BLaER1 (cell line): Measurements from ENCODE around the gene HECTD4.
"Not testable (repeated sequence)": the region's sequence is repeated elsewhere in the genome, so short reads cannot be mapped to it uniquely, and the experiment has no call there.

Source experiments
- H3K27ac ChIP-seq: shearing (Covaris generic); formaldehyde crosslinking; 2 replicates; pipeline ENCODE4 v1.8.1; 2022
- H3K27me3 ChIP-seq: shearing (Covaris generic); formaldehyde crosslinking; 2 replicates; pipeline ENCODE4 v1.8.1; 2022
- H3K36me3 ChIP-seq: shearing (Covaris generic); formaldehyde crosslinking; 2 replicates; pipeline ENCODE4 v1.8.1; 2022
- H3K4me1 ChIP-seq: shearing (Covaris generic); formaldehyde crosslinking; 2 replicates; pipeline ENCODE4 v1.8.1; 2022
- H3K4me2 ChIP-seq: shearing (Covaris generic); formaldehyde crosslinking; 2 replicates; pipeline ENCODE4 v1.8.1; 2022
- H3K4me3 ChIP-seq: shearing (Covaris generic); formaldehyde crosslinking; 2 replicates; pipeline ENCODE4 v1.8.1; 2022
- H3K9ac ChIP-seq: shearing (Covaris generic); formaldehyde crosslinking; 2 replicates; pipeline ENCODE4 v1.8.1; 2022
- H3K9me3 ChIP-seq: shearing (Covaris generic); formaldehyde crosslinking; 2 replicates; pipeline ENCODE4 v1.8.1; 2022
- H4K20me1 ChIP-seq: shearing (Covaris generic); formaldehyde crosslinking; 2 replicates; pipeline ENCODE4 v1.8.1; 2022
- Cebpa-rat ChIP-seq: shearing (Covaris generic); IDR thresholded peaks from 2 replicates; pipeline ENCODE4 v1.8.1; 2022

Gene HECTD4

GRCh38 chr12:112357214-112357613 is 25.0 kb downstream of the HECTD4 start:
- no peak for TF ChIP-seq Cebpa-rat
- Histone ChIP-seq H3K27me3 (no peaks in the 10 kb centered on the region), H3K9me3 (no peaks in the 10 kb centered on the region), H3K4me1 (peaks cover 17% of the 10 kb centered on the region; the same call in 1 of the 2 replicates), H4K20me1 (peaks cover 100% of the 10 kb centered on the region), H3K36me3 (peaks cover 3% of the 10 kb centered on the region; the same call in 1 of the 2 replicates), H3K4me3 (no peak overlapping the region), H3K9ac (no peak overlapping the region), H3K27ac (no peak overlapping the region), H3K4me2 (no peak overlapping the region)

GRCh38 chr12:112354399-112354798 is 27.8 kb downstream of the HECTD4 start:
- TF ChIP-seq Cebpa-rat, result peak; percentile 39; the same call in 1 of the 2 replicates
- no peak overlapping the region for H3K4me3 ChIP-seq
- peaks cover 17% of the 10 kb centered on the region; the same call in 1 of the 2 replicates for H3K4me1 ChIP-seq
- no peak overlapping the region for H3K27ac ChIP-seq
- H3K9me3 ChIP-seq, result no peaks in the 10 kb centered on the region
- H3K4me2 ChIP-seq, result peak overlapping the region; percentile 1; the same call in 1 of the 2 replicates
- H4K20me1 ChIP-seq, result peaks cover 100% of the 10 kb centered on the region
- H3K36me3 ChIP-seq, result 0 out of 2 replicates have a peak, but pooled peaks cover 3% of the 10 kb centered on the region
- no peak overlapping the region for H3K9ac ChIP-seq
- H3K27me3 ChIP-seq, result no peaks in the 10 kb centered on the region

GRCh38 chr12:112353393-112353792 is 28.8 kb downstream of the HECTD4 start:
- Histone ChIP-seq H3K4me1 (peaks cover 17% of the 10 kb centered on the region; the same call in 1 of the 2 replicates), H3K27ac (no peak overlapping the region), H3K4me2 (peak overlapping the region; percentile 1)

GRCh38 chr12:112352921-112353320 is 29.3 kb downstream of the HECTD4 start:
- Histone ChIP-seq H3K36me3 (0 out of 2 replicates have a peak, but pooled peaks cover 3% of the 10 kb centered on the region), H3K27me3 (no peaks in the 10 kb centered on the region), H3K9me3 (no peaks in the 10 kb centered on the region), H3K9ac (no peak overlapping the region), H4K20me1 (peaks cover 100% of the 10 kb centered on the region), H3K27ac (no peak overlapping the region), H3K4me2 (no peak overlapping the region), H3K4me1 (peaks cover 17% of the 10 kb centered on the region; the same call in 1 of the 2 replicates), H3K4me3 (no peak overlapping the region)
- no peak for TF ChIP-seq Cebpa-rat

More at GRCh38 chr12:112353393-112353792, 28.8 kb downstream of the HECTD4 start:
- Histone ChIP-seq H4K20me1 (peaks cover 100% of the 10 kb centered on the region), H3K9ac (no peak overlapping the region), H3K9me3 (no peaks in the 10 kb centered on the region), H3K36me3 (0 out of 2 replicates have a peak, but pooled peaks cover 3% of the 10 kb centered on the region), H3K27me3 (no peaks in the 10 kb centered on the region), H3K4me3 (no peak overlapping the region)
- no peak for TF ChIP-seq Cebpa-rat

GRCh38 chr12:112350593-112351592 is 31.3 kb downstream of the HECTD4 start:
- no peak for TF ChIP-seq Cebpa-rat
- Histone ChIP-seq H3K36me3 (0 out of 2 replicates have a peak, but pooled peaks cover 3% of the 10 kb centered on the region), H4K20me1 (peaks cover 100% of the 10 kb centered on the region), H3K4me3 (no peak overlapping the region), H3K4me1 (peaks cover 21% of the 10 kb centered on the region), H3K4me2 (no peak overlapping the region), H3K9me3 (no peaks in the 10 kb centered on the region), H3K27me3 (no peaks in the 10 kb centered on the region), H3K9ac (no peak overlapping the region), H3K27ac (no peak overlapping the region)

- H4K20me1 ChIP-seq, result peaks cover 100% of the 10 kb centered on the region
- H3K4me1 ChIP-seq, result peaks cover 20% of the 10 kb centered on the region
- H3K4me2 ChIP-seq, result no peak overlapping the region
Observed at GRCh38 chr12:112349431-112349830, 32.8 kb downstream of the HECTD4 start.

GRCh38 chr12:112348926-112349325 is 33.3 kb downstream of the HECTD4 start:
- H3K4me3 ChIP-seq, H3K9me3 ChIP-seq, H3K36me3 ChIP-seq, H3K27me3 ChIP-seq, H3K27ac ChIP-seq, H3K9ac ChIP-seq, H3K4me2 ChIP-seq: not testable (repeated sequence)
- Histone ChIP-seq H3K4me1 (peaks cover 15% of the 10 kb centered on the region), H4K20me1 (peaks cover 100% of the 10 kb centered on the region)

More at GRCh38 chr12:112349431-112349830, 32.8 kb downstream of the HECTD4 start:
- no peaks in the 10 kb centered on the region for H3K27me3 ChIP-seq
- H3K4me3 ChIP-seq, result no peak overlapping the region
- no peaks in the 10 kb centered on the region for H3K9me3 ChIP-seq
- H3K27ac ChIP-seq, result no peak overlapping the region
- no peak overlapping the region for H3K9ac ChIP-seq
- no peak for TF ChIP-seq Cebpa-rat
- no peaks in the 10 kb centered on the region for H3K36me3 ChIP-seq

GRCh38 chr12:112347581-112347982 is 34.6 kb downstream of the HECTD4 start:
- TF ChIP-seq Cebpa-rat, result no peak
- H3K4me3 ChIP-seq, result no peak overlapping the region
- H3K27ac ChIP-seq, result no peak overlapping the region
- H3K4me1 ChIP-seq, result peaks cover 8% of the 10 kb centered on the region
- peaks cover 100% of the 10 kb centered on the region for H4K20me1 ChIP-seq
- H3K27me3 ChIP-seq, result no peaks in the 10 kb centered on the region
- H3K4me2 ChIP-seq, result no peak overlapping the region
- no peak overlapping the region for H3K9ac ChIP-seq
- H3K9me3 ChIP-seq, result no peaks in the 10 kb centered on the region
- no peaks in the 10 kb centered on the region for H3K36me3 ChIP-seq

- Histone ChIP-seq H3K27me3 (no peaks in the 10 kb centered on the region), H4K20me1 (peaks cover 100% of the 10 kb centered on the region), H3K4me3 (no peak overlapping the region), H3K36me3 (no peaks in the 10 kb centered on the region), H3K4me1 (peaks cover 8% of the 10 kb centered on the region), H3K9me3 (no peaks in the 10 kb centered on the region), H3K27ac (no peak overlapping the region), H3K9ac (no peak overlapping the region), H3K4me2 (no peak overlapping the region; the same call in 1 of the 2 replicates)
- no peak for TF ChIP-seq Cebpa-rat
Observed at GRCh38 chr12:112346194-112346593, 36.0 kb downstream of the HECTD4 start.

- no peak overlapping the region for H3K4me2 ChIP-seq
- H3K4me3 ChIP-seq, result no peak overlapping the region
- peaks cover 8% of the 10 kb centered on the region for H3K4me1 ChIP-seq
- no peaks in the 10 kb centered on the region for H3K27me3 ChIP-seq
- no peak overlapping the region for H3K9ac ChIP-seq
- no peak for TF ChIP-seq Cebpa-rat
- peaks cover 100% of the 10 kb centered on the region for H4K20me1 ChIP-seq
- H3K36me3 ChIP-seq, result no peaks in the 10 kb centered on the region
- no peak overlapping the region for H3K27ac ChIP-seq
- H3K9me3 ChIP-seq, result no peaks in the 10 kb centered on the region
Observed at GRCh38 chr12:112344220-112344619, 38.0 kb downstream of the HECTD4 start.
